Brain pericyte (primary cell): ENCODE data around the gene BCL2L12.

Experiments used
- DNase-seq: peaks from one replicate; pipeline ENCODE4 v3.0.0-alpha.2; 2012; ENCODE audit warnings: low read depth, low spot score

The BCL2L12 gene

DNA sequence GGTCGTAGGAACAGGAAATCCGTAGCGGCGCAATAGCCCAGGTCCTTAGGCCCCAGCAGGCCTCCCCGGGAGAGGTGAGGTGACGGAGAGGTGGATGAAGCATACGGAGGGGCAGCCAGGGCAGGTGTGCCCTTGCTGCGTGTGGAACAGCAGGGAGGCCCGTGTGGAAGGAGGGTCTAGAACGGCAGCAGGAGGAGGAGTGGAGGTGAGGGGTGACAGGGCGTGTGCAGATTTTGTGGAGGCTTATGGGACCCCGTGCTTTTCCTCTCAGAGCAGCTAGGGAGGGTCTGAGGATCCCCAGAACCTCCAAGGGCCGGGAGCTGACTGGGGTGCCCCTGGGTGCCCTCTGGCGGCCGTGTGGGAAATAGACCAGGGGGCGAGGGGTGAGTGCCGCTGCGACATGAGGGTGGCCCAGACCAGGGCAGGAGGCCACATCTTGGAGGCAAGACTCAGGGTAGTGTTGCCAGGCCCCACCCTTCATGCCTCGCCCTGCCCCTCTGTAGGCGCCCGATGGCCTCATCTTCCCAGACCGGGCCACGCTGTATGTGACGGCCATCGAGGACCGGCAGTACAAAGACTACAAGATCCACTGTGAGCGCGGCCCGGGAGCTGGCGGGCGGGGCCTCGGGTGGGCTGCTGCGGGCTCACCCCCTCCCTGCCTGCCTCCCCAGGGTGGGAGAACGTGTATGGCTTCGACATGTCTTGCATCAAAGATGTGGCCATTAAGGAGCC lies 18.7 kb downstream of the BCL2L12 start:
- DNase-seq, result no peak

DNA sequence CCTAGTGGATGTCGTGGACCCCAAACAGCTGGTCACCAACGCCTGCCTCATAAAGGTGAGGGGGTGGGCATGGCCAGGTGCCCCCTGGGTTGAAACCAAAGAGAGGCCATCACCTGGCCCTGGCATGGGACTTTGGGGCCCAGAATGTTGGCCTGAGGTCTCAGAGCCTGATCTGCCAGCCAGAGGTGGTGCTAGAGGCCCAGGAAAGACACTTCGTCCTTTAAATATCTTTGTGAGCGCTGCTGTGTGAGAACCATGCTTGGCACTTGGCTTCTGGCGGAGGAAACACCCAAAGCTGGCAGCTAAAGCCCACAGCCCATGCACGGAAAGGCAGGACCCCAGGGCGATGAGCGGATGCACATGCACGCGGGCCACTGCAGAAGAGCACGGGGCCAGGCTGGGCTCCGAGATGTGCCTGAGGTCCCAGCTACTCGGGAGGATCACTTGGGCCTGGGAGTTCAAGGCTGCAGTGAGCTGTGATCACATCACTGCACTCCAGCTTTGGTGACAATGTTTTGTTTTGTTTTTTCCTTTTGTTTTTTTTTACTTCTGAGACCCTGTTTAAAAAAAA lies 19.3 kb downstream of the BCL2L12 start:
- DNase-seq, result no peak

DNA sequence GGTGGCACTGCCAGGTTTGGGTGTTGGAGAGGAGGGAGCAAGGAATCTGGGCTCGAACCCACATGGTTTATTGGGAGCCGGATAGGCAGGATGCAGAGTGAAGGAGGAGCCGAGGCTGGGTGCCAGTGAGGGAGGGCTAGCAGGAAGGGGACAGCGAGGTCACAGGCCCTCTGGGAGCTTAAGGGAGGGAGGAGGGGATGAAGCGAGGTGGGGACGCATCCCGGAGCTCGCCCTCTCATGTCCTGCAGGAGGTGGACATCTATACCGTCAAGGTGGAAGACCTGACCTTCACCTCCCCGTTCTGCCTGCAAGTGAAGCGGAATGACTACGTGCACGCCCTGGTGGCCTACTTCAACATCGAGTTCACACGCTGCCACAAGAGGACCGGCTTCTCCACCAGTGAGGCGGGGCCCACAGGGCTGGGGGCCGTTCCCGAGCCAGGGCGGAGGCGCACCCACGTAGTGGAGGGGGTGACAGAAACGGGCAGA lies 20.2 kb downstream of the BCL2L12 start:
- no peak for DNase-seq

DNA sequence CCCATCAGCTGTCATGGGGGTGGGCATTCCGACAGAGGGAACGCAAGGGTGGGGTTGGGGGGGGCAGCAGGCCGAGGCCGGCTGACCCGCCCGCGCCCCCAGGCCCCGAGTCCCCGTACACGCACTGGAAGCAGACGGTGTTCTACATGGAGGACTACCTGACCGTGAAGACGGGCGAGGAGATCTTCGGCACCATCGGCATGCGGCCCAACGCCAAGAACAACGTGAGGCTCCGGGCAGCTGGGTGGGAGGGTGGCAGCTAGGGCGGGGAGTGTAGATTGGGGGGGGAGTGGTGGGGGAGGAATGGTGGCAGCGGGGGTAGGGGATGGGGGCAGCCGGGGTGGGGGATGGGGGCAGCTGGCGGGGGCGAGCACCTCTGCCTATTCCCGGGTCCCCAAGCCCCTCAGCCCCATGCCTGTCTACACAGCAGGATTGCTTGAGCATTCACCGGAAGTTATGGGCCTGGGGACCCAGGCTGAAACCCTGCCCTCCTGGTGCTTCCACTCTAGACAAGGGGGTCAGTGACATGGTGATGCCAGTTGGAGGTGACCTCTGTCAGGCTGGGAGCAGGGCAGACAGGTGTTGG lies 20.9 kb downstream of the BCL2L12 start:
- DNase-seq, result no peak

DNA sequence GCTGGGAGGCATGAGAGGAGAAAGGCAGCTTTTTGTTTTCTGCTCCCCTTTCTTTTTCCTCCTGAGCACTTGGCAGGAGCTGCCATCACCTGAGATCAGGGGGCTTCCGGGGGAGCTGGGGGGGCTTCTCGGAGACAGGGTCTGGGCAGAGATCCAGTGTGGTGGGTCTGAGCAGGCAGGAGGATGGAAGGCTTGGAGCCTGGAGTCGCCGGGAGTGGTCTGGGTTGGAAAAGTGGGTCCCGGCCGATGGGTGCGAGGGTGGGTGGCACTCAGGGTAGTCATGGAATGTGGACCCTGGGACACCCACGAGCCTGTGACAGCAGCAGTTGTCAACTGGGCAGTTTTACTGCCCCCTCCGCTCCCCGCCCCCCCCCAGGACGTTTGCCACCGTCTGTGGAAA lies 21.4 kb downstream of the BCL2L12 start:
- no peak for DNase-seq

DNA sequence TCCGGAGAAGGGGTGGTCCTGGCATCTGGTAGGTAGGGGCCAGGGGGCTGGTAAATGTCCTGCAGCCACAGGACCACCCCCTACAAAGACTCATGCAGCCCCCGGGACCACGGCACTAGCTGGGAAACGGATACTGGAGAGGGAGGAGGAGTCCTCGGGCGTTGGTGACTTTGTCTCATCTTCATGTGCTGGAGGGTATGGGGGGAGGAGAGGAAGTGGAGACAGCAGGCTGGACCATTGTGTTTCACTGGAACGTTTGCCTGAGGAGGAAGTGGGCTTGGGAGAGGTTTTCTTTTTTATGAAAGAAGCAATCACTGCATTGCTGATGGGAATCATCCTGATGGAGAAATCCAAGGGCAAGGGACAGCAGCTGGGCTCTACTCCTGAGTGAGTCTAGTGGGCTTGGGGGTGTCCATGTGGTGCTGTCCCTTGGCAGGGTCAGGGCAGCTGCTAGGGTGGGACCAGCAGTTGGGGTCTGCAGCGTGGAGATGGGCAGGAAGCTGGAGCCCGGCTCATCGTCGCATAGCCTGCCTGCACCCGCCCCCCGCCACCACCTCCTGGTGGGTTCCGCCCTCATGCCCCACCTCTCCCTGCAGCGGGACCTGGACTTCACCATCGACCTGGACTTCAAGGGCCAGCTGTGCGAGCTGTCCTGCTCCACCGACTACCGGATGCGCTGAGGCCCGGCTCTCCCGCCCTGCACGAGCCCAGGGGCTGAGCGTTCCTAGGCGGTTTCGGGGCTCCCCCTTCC lies 22.0 kb downstream of the BCL2L12 start:
- DNase-seq, result no peak

DNA sequence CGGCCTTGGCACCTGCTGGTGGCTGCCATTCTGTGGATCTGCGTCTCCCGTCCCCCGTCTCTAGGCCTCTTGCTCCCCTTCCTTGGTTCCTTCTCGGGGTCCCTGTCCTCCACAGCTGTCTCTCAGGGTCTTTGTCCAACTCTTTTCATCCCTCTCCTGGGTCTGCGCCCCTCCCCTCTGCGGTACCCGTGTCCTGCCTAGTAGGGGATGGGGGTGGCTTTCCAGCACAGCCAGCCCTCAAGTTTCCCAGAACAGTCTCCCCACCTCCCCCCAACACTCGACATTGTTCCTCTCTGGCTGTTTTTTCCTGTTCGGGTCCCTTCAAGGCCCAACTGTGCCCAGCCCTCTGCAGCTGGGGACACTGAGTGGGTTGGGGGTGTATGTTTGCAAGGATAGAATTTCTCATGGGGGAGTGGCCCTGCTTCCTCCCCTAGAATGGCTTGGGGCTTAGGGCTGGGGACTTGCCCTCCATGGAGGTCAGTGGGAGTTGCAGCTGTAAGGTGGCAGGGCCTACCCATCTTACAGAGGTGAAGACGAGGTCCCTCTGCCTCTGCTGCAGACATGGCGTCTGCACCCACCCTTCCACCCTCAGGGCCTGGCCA lies 22.9 kb downstream of the BCL2L12 start:
- no peak for DNase-seq

DNA sequence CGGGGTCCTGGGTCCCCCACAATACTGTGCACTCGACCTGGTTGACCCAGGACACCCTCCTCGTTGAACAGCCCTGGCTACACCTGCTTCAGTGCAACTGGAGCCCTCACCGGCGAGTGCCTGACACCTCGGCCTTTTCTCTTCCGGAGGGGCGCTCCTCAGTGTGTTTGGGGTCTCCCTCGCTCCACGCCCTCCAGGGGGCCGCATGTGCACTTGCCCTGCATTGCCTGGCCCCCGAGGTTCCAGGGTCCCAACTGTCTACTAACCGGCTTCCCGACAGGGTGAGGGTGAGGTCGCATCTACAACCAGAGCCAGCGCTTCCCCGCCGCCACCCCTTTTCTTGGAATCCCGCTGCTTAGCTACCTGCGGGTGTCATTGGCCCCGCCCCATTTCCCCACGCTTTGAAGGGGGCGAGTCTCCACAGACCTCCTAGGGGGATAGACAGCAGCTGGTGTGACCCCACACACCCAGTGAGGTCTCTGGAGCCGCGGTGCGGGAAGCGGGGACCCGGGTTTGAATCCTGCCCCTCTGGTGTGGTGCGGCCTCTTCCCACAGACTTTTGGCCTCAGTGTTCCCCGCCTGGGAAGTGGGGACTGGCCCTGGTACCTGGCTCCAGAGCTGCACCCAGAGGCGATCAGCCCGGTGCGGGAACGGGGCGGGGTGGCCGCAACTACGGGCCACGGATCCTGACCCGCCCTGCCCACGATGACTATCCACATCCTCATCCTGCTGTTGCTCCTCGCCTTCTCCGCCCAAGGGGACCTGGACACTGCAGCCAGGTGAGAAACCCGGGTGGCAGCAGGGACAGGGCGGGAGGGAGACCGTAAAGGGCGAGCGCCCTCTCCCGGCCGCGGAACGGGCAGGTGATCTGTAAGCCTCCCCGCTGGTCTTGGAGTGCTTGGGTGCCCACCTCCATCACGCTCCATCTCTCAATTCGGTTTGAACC lies 23.7 kb downstream of the BCL2L12 start, which contains the start of gene ADM5:
Gene ADM5 (plus strand): TSS at position 462 of the 946 bp plus-strand sequence. CDS start 244 bp downstream, at position 706.
- DNase-seq, result no peak

DNA sequence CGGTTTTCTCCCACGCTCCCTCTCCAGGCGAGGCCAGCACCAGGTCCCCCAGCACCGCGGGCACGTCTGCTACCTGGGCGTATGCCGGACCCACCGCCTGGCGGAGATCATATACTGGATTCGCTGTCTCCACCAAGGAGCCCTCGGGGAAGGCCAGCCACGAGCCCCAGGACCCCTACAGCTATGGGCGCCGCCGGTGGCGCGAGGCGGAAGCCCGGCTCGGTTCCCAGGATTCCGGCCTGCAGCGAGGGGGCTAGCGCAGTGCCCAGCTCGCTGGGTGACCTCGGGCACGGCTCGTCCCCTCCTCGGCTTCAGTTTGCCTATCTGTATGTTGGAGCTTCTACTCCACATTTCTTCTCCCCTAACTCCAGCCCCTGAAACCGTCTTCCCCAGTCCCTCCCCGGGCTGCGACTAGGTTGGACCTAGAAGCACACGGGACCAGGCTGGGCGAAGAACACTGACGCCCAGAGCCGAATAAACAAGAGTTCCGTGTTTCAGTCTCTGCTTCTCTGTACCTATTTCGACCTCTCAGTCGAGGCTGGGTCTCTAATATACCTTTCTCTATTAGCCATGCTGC lies 24.4 kb downstream of the BCL2L12 start:
- DNase-seq, result no peak

DNA sequence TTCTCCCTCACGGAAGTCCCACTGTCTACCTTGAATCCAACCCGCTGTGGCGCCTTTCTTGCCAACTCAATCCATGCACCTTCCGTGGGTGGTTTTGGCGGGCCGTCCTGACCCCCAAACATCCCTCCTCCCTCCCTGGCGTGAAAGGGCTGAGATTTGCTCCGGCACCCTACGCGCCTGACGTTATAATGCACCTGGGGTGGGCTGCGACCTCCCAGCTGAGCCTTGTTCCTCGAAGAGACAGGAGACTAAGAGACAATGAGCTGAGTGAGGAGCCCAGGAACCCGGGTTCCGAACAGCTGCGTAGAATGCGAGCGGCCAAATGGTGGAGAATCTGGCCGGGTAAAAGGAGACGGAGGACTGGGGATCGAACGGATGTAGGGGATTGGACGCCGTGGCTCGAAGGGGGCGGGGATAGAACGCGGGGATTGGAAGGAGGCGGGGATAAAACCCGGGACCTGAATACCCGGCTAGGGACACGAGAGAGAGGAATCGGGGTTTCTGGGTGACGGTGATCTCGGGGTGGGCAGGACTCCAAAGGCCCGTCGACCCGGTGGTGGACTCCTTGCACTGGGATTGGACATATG lies 25.0 kb downstream of the BCL2L12 start, which contains the start of gene CPT1C:
Gene CPT1C (plus strand): TSS at position 461 of the 587 bp plus-strand sequence. CDS start 1,137 bp downstream, outside the sequence.
- no peak for DNase-seq

DNA sequence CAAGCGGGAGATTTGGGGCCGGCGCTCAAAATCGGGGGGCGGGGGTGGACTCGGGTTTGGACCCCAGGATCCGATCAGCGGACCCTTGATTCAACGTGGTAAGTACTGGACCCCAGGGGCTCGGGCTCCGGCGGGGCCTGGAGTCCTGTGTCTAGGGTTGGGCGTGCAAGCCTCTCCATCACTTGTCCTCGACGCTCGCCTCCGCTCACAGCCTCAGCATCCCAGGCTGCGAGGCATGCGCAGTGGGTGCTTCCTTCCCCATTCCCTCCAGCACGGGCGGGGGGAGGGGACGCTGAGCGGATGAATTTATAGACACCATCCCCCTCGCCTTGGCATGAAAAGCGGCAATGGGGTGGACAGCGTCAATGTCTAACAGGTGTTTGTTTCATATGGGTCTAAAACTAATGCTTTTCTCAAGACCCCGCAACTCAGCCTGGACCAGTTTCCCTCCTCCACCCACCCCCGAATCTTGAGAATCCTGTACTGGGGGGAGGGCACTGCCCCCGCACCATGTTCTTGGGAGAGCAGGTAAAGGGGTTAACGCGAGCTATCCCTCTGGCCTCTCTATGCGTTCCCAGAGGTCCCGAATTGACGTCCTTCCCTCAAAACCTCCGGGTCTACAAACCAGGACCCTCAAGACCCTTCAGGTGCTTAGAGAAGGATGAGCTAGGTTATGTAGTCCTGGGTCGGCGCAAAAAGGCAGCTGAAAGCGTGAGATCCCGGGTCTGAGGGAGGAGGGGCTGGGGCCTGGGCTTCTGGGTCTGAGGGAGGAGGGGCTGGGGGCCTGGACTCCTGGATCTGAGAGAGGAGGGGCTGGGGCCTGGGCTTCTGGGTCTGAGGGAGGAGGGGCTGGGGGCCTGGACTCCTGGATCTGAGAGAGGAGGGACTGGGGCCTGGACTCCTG lies 25.8 kb downstream of the BCL2L12 start:
- no peak for DNase-seq

DNA sequence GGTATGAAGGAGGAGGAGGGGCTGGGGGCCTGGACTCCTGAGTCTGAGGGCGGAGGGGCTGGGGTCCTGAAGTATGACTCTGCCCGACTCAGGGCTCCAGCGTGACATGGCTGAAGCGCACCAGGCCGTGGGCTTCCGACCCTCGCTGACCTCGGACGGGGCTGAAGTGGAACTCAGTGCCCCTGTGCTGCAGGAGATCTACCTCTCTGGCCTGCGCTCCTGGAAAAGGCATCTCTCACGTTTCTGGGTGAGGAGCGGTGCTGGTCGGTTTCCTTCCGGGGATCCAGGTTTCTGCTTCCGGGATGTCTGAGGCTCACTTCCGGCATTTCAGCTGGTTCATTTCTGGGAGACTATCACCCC lies 26.4 kb downstream of the BCL2L12 start:
- DNase-seq, result no peak

DNA sequence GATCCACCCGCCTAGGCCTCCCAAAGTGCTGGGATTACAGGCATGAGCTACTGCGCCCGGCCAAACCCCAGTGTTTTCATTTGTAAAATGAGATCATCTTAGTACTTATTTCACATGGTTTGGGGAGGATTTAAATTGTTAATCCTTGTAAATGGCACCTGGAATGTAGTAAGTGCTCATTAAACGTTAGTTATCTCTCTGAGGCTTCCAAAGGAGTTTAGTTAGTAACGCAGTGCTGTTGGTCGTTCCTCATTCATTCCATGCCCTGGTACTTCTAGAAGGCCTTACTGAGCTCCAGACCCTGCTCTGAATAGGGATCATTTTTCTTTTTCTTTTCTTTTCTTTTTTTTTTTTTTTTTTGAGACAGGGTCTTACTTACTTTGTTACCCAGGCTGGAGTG lies 30.4 kb downstream of the BCL2L12 start:
- no peak for DNase-seq

DNA sequence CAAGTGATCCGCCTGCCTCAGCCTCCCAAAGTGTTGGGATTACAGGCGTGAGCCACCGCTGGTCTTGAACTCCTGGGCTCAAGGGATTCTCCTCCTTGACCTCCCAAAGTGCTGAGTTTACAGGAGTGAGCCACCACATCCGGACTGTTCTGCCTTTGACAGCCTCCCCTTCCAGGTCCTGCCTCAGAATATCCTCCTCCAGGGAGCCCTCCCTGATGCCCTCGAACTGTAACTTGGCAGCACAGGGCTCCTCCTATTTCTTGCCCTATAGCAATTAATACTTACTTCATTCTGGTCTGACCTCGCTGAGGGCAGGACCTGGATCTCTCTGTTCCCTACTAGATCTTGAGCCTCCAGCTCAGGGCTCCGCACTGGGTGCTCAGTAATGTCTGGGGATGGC lies 31.1 kb downstream of the BCL2L12 start:
- no peak for DNase-seq

DNA sequence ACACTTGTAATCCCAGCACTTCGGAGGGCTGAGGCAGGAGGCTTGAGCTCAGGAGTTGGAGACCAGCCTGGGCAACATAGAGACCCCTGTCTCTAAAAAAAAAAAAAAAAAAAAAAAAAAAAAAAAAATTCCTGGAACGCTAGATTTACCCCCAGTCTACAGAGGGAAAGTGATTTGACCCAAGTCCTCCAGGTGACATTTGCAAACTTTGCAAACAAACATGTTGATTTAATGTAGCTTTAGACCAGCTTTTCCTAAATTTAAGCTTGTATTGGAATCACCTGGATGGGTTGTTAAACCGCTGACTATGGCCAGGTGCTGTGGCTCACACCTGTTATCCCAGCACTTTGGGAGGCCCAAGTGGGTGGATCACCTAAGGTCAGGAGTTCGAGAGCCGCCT lies 33.6 kb downstream of the BCL2L12 start:
- no peak for DNase-seq

DNA sequence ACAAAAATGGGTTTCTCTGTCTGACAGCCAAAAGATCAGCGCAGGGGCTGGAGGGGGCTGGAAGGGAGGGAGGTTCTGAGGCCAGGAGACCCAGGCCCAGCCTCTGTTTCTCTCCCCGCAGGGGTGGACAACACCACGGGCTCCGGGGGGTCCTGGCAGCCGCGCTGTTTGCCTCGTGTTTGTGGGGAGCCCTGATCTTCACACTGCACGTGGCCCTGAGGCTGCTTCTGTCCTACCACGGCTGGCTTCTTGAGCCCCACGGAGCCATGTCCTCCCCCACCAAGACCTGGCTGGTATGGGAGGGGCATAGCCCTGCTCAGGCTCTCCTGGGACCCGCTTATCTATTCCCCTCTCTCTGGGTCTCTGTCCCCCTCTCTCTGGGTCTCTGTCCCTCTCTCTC lies 34.8 kb downstream of the BCL2L12 start:
- no peak for DNase-seq

DNA sequence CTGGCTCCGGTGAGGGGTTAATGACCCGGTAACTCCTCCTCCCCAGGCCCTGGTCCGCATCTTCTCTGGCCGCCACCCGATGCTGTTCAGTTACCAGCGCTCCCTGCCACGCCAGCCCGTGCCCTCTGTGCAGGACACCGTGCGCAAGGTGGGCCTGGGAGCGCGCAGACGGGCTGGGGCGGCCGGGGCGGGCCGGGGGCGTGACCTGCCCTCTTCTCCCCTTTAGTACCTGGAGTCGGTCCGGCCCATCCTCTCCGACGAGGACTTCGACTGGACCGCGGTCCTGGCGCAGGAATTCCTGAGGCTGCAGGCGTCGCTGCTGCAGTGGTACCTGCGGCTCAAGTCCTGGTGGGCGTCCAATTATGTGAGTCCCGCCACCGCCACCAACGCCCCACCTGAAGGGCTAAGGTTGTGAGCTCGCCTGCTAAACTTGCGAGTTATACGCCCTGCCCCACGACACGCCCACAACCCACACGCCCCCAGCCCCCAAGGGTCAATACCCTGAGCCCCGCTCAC lies 35.6 kb downstream of the BCL2L12 start:
- DNase-seq, result no peak

DNA sequence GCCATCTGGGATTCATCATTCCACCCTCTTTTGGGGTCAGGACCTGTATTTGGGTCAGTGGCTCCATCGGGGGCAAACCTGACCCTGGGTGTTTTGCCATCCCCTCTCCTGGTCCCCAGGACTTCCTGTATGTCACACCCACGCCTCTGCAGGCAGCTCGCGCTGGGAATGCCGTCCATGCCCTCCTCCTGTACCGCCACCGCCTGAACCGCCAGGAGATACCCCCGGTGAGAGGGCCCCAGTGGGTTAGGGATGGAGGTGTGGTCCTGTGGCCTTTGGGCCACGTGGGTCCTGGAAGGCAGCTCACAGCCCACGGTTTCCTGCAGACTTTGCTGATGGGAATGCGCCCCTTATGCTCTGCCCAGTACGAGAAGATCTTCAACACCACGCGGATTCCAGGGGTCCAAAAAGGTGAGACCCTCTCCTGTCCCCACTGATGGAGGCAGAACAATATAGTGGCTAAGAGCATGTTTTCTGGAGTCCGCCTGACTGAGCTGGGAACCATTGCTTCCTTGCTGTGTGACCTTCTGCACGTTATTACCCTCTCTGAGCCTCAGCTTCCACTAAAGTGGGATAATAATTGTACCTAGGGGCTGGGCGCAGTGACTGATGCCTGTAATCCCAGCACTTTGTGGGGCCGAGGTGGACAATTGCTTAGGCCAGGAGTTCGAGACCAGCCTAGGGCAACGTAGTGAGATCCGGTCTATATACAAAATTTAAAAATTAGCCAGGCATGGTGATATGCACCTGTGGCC lies 39.3 kb downstream of the BCL2L12 start:
- DNase-seq, result no peak
